Activated CD4-positive, alpha-beta memory T cell treated with anti-CD3 and anti-CD28 coated beads for 36 hours (primary cell): ENCODE measurements around the gene EHBP1L1. TPM values are rescaled to one million over a fixed set of nuclear protein-coding genes. Genes with fewer than 3 reads are reported as not detected.
"Not testable (repeated sequence)": the region's sequence is repeated elsewhere in the genome, so short reads cannot be mapped to it uniquely, and the experiment has no call there.

ENCODE experiments used
- CTCF ChIA-PET: fragments of 350-600 bp; sonication (Branson Sonifier 250); formaldehyde crosslinking; loops from one replicate; lab custom pipeline; 2021; ENCODE audit warnings: antibody characterized with exemption, inconsistent platforms; lab: Charles Lee
- POLR2A ChIA-PET: fragments of 350-600 bp; sonication (Branson Sonifier 250); formaldehyde crosslinking; loops from one replicate; lab custom pipeline; 2021; ENCODE audit warnings: antibody characterized with exemption; lab: Charles Lee
- DNase-seq: peaks from one replicate; pipeline ENCODE4 v3.0.0-alpha.2; 2020
- H3K27ac Mint-ChIP-seq: one replicate; pipeline ENCODE4 v1.8.0; 2021; ENCODE audit warnings: mixed read lengths
- H3K27me3 Mint-ChIP-seq: one replicate; pipeline ENCODE4 v1.8.0; 2021; ENCODE audit warnings: mixed read lengths
- H3K36me3 Mint-ChIP-seq: one replicate; pipeline ENCODE4 v1.8.0; 2021; ENCODE audit warnings: mixed read lengths
- H3K4me1 Mint-ChIP-seq: one replicate; pipeline ENCODE4 v1.8.0; 2021; ENCODE audit warnings: low read depth, mixed read lengths
- H3K4me3 Mint-ChIP-seq: one replicate; pipeline ENCODE4 v1.8.0; 2021; ENCODE audit warnings: mild to moderate bottlenecking, mixed read lengths
- H3K9me3 Mint-ChIP-seq: one replicate; pipeline ENCODE4 v1.8.0; 2021; ENCODE audit warnings: mixed read lengths
- intact Hi-C: fragments of 100-400 bp; cut with micrococcal nuclease; formaldehyde crosslinking; loops from one replicate; pipeline ENCODE4 v1.15.1; 2023
- total RNA-seq, 2 experiments: library from RNA; stranded (reverse); gene quantifications; one replicate each; pipeline ENCODE4 v1.2.3, GENCODE V29; 2021

EHBP1L1 gene
- total RNA-seq, 2 experiments from 2014 or later = 137 to 141 TPM

DNA sequence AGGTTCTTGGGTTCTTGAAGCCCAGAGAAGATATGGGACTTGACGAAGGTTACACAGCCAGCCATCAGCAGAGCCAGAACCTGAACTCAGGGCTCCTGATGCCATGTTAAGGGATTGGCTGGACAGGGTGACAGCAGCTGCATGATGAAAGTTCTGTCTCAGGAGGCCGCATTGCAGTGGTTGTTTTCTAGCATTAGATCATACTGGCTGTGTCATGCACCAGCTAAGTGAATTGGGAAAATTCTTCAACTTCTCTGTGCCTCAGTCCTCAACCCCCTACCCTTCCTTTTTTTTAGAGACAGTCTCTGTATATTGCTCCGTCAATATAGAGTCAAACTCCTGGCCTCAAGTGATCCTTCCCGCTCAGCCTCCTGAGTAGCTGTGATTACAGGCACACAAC, 12.3 kb upstream of the EHBP1L1 start:
- H3K36me3 Mint-ChIP-seq = peaks cover 4% of the 10 kb centered on the region
- no peak overlapping the region for H3K4me3 Mint-ChIP-seq
- no peaks in the 10 kb centered on the region for H3K27me3 Mint-ChIP-seq
- POLR2A ChIA-PET = no interaction called here
- DNase-seq = no peak
- H3K4me1 Mint-ChIP-seq = peaks cover 55% of the 10 kb centered on the region
- intact Hi-C loops = no loop called here
- CTCF ChIA-PET = interaction anchor here (7.7 kb wide), 1 partner anchor 22 kb away, joined by 50 read pairs; no protein-coding TSS in a partner anchor
- H3K27ac Mint-ChIP-seq = peak overlapping the region; percentile 65
- H3K9me3 Mint-ChIP-seq = no peaks in the 10 kb centered on the region

- intact Hi-C loops, H3K36me3 Mint-ChIP-seq, H3K27me3 Mint-ChIP-seq, H3K9me3 Mint-ChIP-seq: not testable (repeated sequence)
- H3K27ac Mint-ChIP-seq = peak overlapping the region; percentile 98
- DNase-seq = peak; percentile 43
- ChIA-PET CTCF (interaction anchor here (0.5 to 7.7 kb wide), 8 partner anchors 13 to 276 kb away, joined by 3 to 50 read pairs (median 5); partner anchors contain the start of gene SCYL1), POLR2A (interaction anchor here (0.7 to 2.5 kb wide), 5 partner anchors 8 to 50 kb away, joined by 3 to 13 read pairs (median 7); partner anchors contain the start of gene PCNX3)
- peak overlapping the region; percentile 56 for H3K4me3 Mint-ChIP-seq
- peaks cover 51% of the 10 kb centered on the region for H3K4me1 Mint-ChIP-seq
These were observed 10.8 kb upstream of the EHBP1L1 start for GRCh38 chr11:65564879-65565559.

GRCh38 chr11:65565624-65566453, 10.0 kb upstream of the EHBP1L1 start:
- CTCF ChIA-PET = interaction anchor here (0.5 to 7.7 kb wide), 10 partner anchors 11 to 377 kb away, joined by 3 to 50 read pairs (median 5); partner anchors contain the start of gene SCYL1
- Mint-ChIP-seq H3K4me1 (peaks cover 47% of the 10 kb centered on the region), H3K4me3 (peak overlapping the region; percentile 56), H3K27ac (peak overlapping the region; percentile 98), H3K27me3 (no peaks in the 10 kb centered on the region), H3K36me3 (peaks cover 11% of the 10 kb centered on the region), H3K9me3 (no peaks in the 10 kb centered on the region)
- DNase-seq = peak; percentile 66
- intact Hi-C loops = loop anchor here (1.0 kb wide), 1 partner anchor 8 kb away; the partner anchor contains the start of gene LTBP3
- POLR2A ChIA-PET = interaction anchor here (0.6 to 2.5 kb wide), 8 partner anchors 9 to 232 kb away, joined by 3 to 13 read pairs (median 4); partner anchors contain the start of genes DPF2 and PCNX3

DNA sequence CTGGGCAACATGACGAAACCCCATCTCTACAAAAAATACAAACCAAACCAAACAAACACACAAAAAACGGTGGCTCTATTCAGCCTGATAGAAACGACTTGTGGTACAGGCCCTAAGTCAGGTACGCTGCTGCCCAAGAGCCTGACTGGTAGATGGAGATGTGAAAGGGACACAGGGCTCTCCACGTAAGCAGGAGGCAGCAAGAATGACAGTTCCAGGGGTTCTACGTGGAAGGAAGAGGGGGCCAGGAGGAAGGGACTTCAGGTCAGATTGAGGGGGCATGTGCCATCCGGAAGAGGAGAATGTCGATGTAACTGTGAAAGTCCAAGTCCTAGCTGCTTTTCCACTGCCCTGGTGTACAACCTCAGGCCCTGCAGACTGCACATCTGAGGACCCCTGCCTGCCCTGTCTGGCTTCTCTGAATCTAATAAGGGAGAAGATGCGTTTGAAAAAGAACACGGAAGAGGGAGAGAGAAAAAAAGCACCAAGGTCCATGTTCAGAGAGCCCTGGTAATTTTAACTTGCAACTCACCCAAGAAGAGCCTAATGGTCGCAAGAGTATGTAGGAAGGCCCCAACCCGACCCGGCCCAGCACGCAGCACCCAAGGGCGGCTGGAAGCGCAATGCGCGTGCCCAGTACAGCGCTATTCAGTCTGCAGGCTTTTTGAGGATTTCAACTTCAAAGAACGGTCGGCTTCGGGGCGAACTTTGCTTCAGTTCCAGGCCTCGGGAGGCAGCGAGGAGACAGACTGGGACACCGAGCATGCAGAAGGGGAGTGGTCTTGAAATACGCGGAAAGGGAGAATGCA, 6.5 kb upstream of the EHBP1L1 start:
- H3K27ac Mint-ChIP-seq = peak overlapping the region; percentile 95
- DNase-seq = no peak
- H3K4me3 Mint-ChIP-seq = peak overlapping the region; percentile 100
- peaks cover 62% of the 10 kb centered on the region for H3K4me1 Mint-ChIP-seq
- CTCF ChIA-PET = interaction anchor here (0.6 to 8.9 kb wide), 10 partner anchors 14 to 203 kb away, joined by 3 to 176 read pairs (median 4); partner anchors contain the start of genes KCNK7, MAP3K11 and PCNX3
- POLR2A ChIA-PET = interaction anchor here (1.0 to 3.8 kb wide), 10 partner anchors 10 to 290 kb away, joined by 3 to 28 read pairs (median 4); partner anchors contain the start of genes CFL1, LTBP3, MALAT1 and NEAT1
- H3K9me3 Mint-ChIP-seq = no peaks in the 10 kb centered on the region
- peaks cover 22% of the 10 kb centered on the region for H3K36me3 Mint-ChIP-seq
- intact Hi-C loops = no loop called here
- no peaks in the 10 kb centered on the region for H3K27me3 Mint-ChIP-seq

GRCh38 chr11:65569973-65570918, 5.6 kb upstream of the EHBP1L1 start, which contains the start of gene ZNRD2:
Gene ZNRD2, plus strand, starts transcription at chr11:65570477. Its CDS starts 15 bp downstream, at chr11:65570492.
- intact Hi-C loops = loop anchor here (1.0 to 5.0 kb wide), 5 partner anchors 24 to 188 kb away; partner anchors contain the start of genes PCNX3 and SLC25A45
- ChIA-PET CTCF (interaction anchor here (1.0 to 8.9 kb wide), 11 partner anchors 13 to 203 kb away, joined by 3 to 176 read pairs (median 8); partner anchors contain the start of genes KCNK7, MAP3K11 and PCNX3), POLR2A (interaction anchor here (0.5 to 3.8 kb wide), 16 partner anchors 10 to 289 kb away, joined by 3 to 28 read pairs (median 4); partner anchors contain the start of genes CFL1, LTBP3, MALAT1 and NEAT1)
- H3K9me3 Mint-ChIP-seq = no peaks in the 10 kb centered on the region
- H3K27ac Mint-ChIP-seq = peak within 1 kb of the TSS; percentile 95
- H3K4me3 Mint-ChIP-seq = peak within 1 kb of the TSS; percentile 100
- peaks cover 62% of the 10 kb centered on the region for H3K4me1 Mint-ChIP-seq
- H3K36me3 Mint-ChIP-seq = peaks cover 22% of the 10 kb centered on the region
- no peaks in the 10 kb centered on the region for H3K27me3 Mint-ChIP-seq
- peak; percentile 100 for DNase-seq

GRCh38 chr11:65571420-65571819, 4.4 kb upstream of the EHBP1L1 start:
- no peak for DNase-seq
- Mint-ChIP-seq H3K27ac (peak overlapping the region; percentile 84), H3K4me1 (peaks cover 55% of the 10 kb centered on the region), H3K4me3 (peak overlapping the region; percentile 100), H3K27me3 (no peaks in the 10 kb centered on the region), H3K36me3 (peaks cover 26% of the 10 kb centered on the region), H3K9me3 (no peaks in the 10 kb centered on the region)
- ChIA-PET CTCF (interaction anchor here (1.0 to 8.9 kb wide), 12 partner anchors 12 to 74 kb away, joined by 3 to 176 read pairs (median 8); partner anchors contain the start of genes KCNK7, LTBP3, MAP3K11 and PCNX3), POLR2A (interaction anchor here (1.3 to 3.8 kb wide), 7 partner anchors 12 to 148 kb away, joined by 3 to 28 read pairs (median 7); partner anchors contain the start of genes LTBP3, NEAT1 and PCNX3)
- intact Hi-C loops = loop anchor here (5.0 kb wide), 2 partner anchors 81 to 189 kb away; partner anchors contain the start of gene SLC25A45

GRCh38 chr11:65571940-65572339, 3.9 kb upstream of the EHBP1L1 start:
- ChIA-PET CTCF (interaction anchor here (1.0 to 8.9 kb wide), 14 partner anchors 11 to 74 kb away, joined by 3 to 176 read pairs (median 6); partner anchors contain the start of genes KCNK7, LTBP3, MAP3K11 and PCNX3), POLR2A (interaction anchor here (0.9 to 3.8 kb wide), 7 partner anchors 12 to 65 kb away, joined by 3 to 28 read pairs (median 5); partner anchors contain the start of genes LTBP3 and PCNX3)
- peaks cover 50% of the 10 kb centered on the region for H3K4me1 Mint-ChIP-seq
- peaks cover 31% of the 10 kb centered on the region for H3K36me3 Mint-ChIP-seq
- H3K4me3 Mint-ChIP-seq = peak overlapping the region; percentile 100
- intact Hi-C loops = loop anchor here (5.0 kb wide), 2 partner anchors 80 to 190 kb away; partner anchors contain the start of gene SLC25A45
- H3K9me3 Mint-ChIP-seq = no peaks in the 10 kb centered on the region
- H3K27ac Mint-ChIP-seq = peak overlapping the region; percentile 84
- H3K27me3 Mint-ChIP-seq = no peaks in the 10 kb centered on the region
- DNase-seq = peak; percentile 63

- peak within 1 kb of the TSS; percentile 84 for H3K27ac Mint-ChIP-seq
- intact Hi-C loops = loop anchor here (5.0 kb wide), 2 partner anchors 80 to 190 kb away; partner anchors contain the start of gene SLC25A45
- DNase-seq = peak; percentile 93
- no peaks in the 10 kb centered on the region for H3K9me3 Mint-ChIP-seq
- H3K4me1 Mint-ChIP-seq = peaks cover 47% of the 10 kb centered on the region
- CTCF ChIA-PET = interaction anchor here (0.5 to 8.9 kb wide), 22 partner anchors 11 to 208 kb away, joined by 3 to 176 read pairs (median 3); partner anchors contain the start of genes KCNK7, LTBP3, MAP3K11 and PCNX3
- peaks cover 31% of the 10 kb centered on the region for H3K36me3 Mint-ChIP-seq
- H3K4me3 Mint-ChIP-seq = peak within 1 kb of the TSS; percentile 100
- POLR2A ChIA-PET = interaction anchor here (0.8 to 3.2 kb wide), 11 partner anchors 14 to 75 kb away, joined by 3 to 21 read pairs (median 4); partner anchors contain the start of gene PCNX3
- no peaks in the 10 kb centered on the region for H3K27me3 Mint-ChIP-seq
These were observed 3.3 kb upstream of the EHBP1L1 start, which contains the start of gene FAM89B for GRCh38 chr11:65572356-65573051. Gene FAM89B, plus strand, starts transcription at chr11:65572538. Its CDS starts 132 bp downstream, at chr11:65572670.
